PC-3 (cell line): Measurements from ENCODE around the gene MOB1B. TPM values are rescaled to one million over a fixed set of nuclear protein-coding genes. Genes with fewer than 3 reads are reported as not detected.
"Not testable (repeated sequence)": the region's sequence is repeated elsewhere in the genome, so short reads cannot be mapped to it uniquely, and the experiment has no call there.

Source experiments
- ATAC-seq: fragments of 200-7000 bp; cut with Tn5 transposase; 2 replicates; pipeline ENCODE4 v1.9.1; 2020; ENCODE audit warnings: mild to moderate bottlenecking, moderate library complexity
- BruUV-seq: library from RNA; stranded (reverse); fragments of 400-500 nt; replicated peaks from 2 replicates; lab custom pipeline; 2021; lab: Mats Ljungman, UMichigan
- CTCF ChIA-PET: fragments of 300-600 bp; sonication (Branson Sonifier 250); formaldehyde crosslinking; loops from one replicate; lab custom pipeline; 2022; ENCODE audit warnings: antibody characterized with exemption; lab: Charles Lee
- POLR2A ChIA-PET: fragments of 300-600 bp; sonication (Branson Sonifier 250); formaldehyde crosslinking; loops from one replicate; lab custom pipeline; 2022; ENCODE audit warnings: antibody characterized with exemption; ENCODE audit not compliant: unreplicated experiment; lab: Charles Lee
- DNase-seq: peaks from one replicate; pipeline ENCODE4 v3.0.0-alpha.2; 2015
- H2AFZ ChIP-seq: fragments of 300-600 bp; sonication (generic); 2 replicates; pipeline ENCODE4 v1.6.0; 2016; ENCODE audit warnings: antibody characterized with exemption, low read length
- H3F3A ChIP-seq: fragments of 300-600 bp; sonication (generic); one replicate; pipeline ENCODE4 v1.6.0; 2017; ENCODE audit warnings: antibody characterized with exemption, low read length, control low read depth, mild to moderate bottlenecking; ENCODE audit not compliant: unreplicated experiment
- H3K27ac ChIP-seq: fragments of 300-600 bp; sonication (generic); 2 replicates; pipeline ENCODE4 v1.5.1; 2016; ENCODE audit warnings: mild to moderate bottlenecking, low read length
- H3K27me3 ChIP-seq: fragments of 300-600 bp; sonication (generic); 2 replicates; pipeline ENCODE4 v1.6.1; 2016; ENCODE audit warnings: low read length, mixed read lengths
- H3K36me3 ChIP-seq: fragments of 300-600 bp; sonication (generic); 2 replicates; pipeline ENCODE4 v1.6.1; 2016; ENCODE audit warnings: low read depth, mixed run types, low read length, mixed read lengths
- H3K4me1 ChIP-seq: fragments of 300-600 bp; sonication (generic); 2 replicates; pipeline ENCODE4 v1.5.1; 2016; ENCODE audit warnings: low read length; ENCODE audit not compliant: insufficient read depth
- H3K4me2 ChIP-seq: fragments of 300-600 bp; sonication (generic); 2 replicates; pipeline ENCODE4 v1.6.0; 2016; ENCODE audit warnings: low read length
- H3K4me3 ChIP-seq: fragments of 300-600 bp; sonication (generic); 2 replicates; pipeline ENCODE4 v1.5.1; 2016; ENCODE audit warnings: mild to moderate bottlenecking, low read length, mixed read lengths
- H3K79me2 ChIP-seq: fragments of 300-600 bp; sonication (generic); 2 replicates; pipeline ENCODE4 v1.6.1; 2017; ENCODE audit warnings: low read length, mixed read lengths
- H3K9ac ChIP-seq: fragments of 300-600 bp; sonication (generic); 2 replicates; pipeline ENCODE4 v1.6.0; 2016; ENCODE audit warnings: mild to moderate bottlenecking, low read length
- H3K9me2 ChIP-seq: fragments of 300-600 bp; sonication (generic); replicated peaks from 2 replicates; pipeline ENCODE4 v1.6.1; 2016; ENCODE audit warnings: mixed run types, low read length, mixed read lengths
- H3K9me3 ChIP-seq: fragments of 300-600 bp; sonication (generic); 2 replicates; pipeline ENCODE4 v1.6.1; 2016; ENCODE audit warnings: low read length, mixed read lengths
- H4K20me1 ChIP-seq: fragments of 300-600 bp; sonication (generic); 2 replicates; pipeline ENCODE4 v1.6.1; 2016; ENCODE audit warnings: low read length, mixed read lengths
- CTCF ChIP-seq: fragments of 300-600 bp; sonication (generic); conservative IDR thresholded peaks from 2 replicates; pipeline ENCODE4 v1.5.1; 2017; ENCODE audit warnings: antibody characterized with exemption, low read depth, mild to moderate bottlenecking, low read length
- EZH2 ChIP-seq: fragments of 300-600 bp; sonication (generic); IDR thresholded peaks from one replicate; pipeline ENCODE4 v1.6.1; 2017; ENCODE audit warnings: antibody characterized with exemption, mild to moderate bottlenecking, low read length; ENCODE audit not compliant: unreplicated experiment
- EZH2phosphoT487 ChIP-seq: fragments of 300-600 bp; sonication (generic); IDR thresholded peaks from 2 replicates; pipeline ENCODE4 v1.6.1; 2018; ENCODE audit warnings: mild to moderate bottlenecking, antibody characterized with exemption, low read length, borderline replicate concordance
- intact Hi-C: fragments of 100-400 bp; cut with micrococcal nuclease; formaldehyde crosslinking; loops from 2 replicates; pipeline ENCODE4 v1.9.0; 2023
- total RNA-seq: library from RNA; depleted of rRNA; stranded (reverse); fragments of >200 nt; gene quantifications from 2 replicates; pipeline ENCODE4 v1.2.3, GENCODE V29; 2014

MOB1B gene
- total RNA-seq, 1 experiment from 2014 or later, result 11.4 TPM

- no peaks in the 10 kb centered on the region for H3K9me2 ChIP-seq
- DNase-seq (no peak), ATAC-seq (no peak)
- H3K27ac ChIP-seq, result no peak overlapping the region
- intact Hi-C loops, result no loop called here
- H3K4me3 ChIP-seq, result no peak overlapping the region
- no peaks in the 10 kb centered on the region for H3F3A ChIP-seq
- TF ChIP-seq EZH2phosphoT487, result no peak
- no peak for TF ChIP-seq CTCF
- TF ChIP-seq EZH2, result no peak
- H3K4me2 ChIP-seq, result no peak overlapping the region
- no peaks in the 10 kb centered on the region; the same call in 1 of the 2 replicates for H4K20me1 ChIP-seq
- CTCF ChIA-PET, result interaction anchor here (0.6 kb wide), 1 partner anchor 18 kb away, joined by 3 read pairs; the partner anchor contains the start of gene DCK
- H3K9ac ChIP-seq, result no peak overlapping the region
- H2AFZ ChIP-seq, result no peak overlapping the region
- POLR2A ChIA-PET, result no interaction called here
- H3K36me3 ChIP-seq, result no peaks in the 10 kb centered on the region
- H3K9me3 ChIP-seq, result no peaks in the 10 kb centered on the region
- no TSS peak for BruUV-seq
- H3K4me1 ChIP-seq, result 0 out of 2 replicates have a peak, but pooled peaks cover 5% of the 10 kb centered on the region
- H3K27me3 ChIP-seq, result no peaks in the 10 kb centered on the region
- 0 out of 2 replicates have a peak, but pooled peaks cover 3% of the 10 kb centered on the region for H3K79me2 ChIP-seq
These were observed 109.3 kb downstream of the MOB1B start for GRCh38 chr4:71011451-71011850.

GRCh38 chr4:71017391-71017790 is 115.2 kb downstream of the MOB1B start:
- H3K9ac ChIP-seq, H3K79me2 ChIP-seq, POLR2A ChIA-PET, H3K9me2 ChIP-seq, ATAC-seq, H4K20me1 ChIP-seq, H3K9me3 ChIP-seq, H3K27me3 ChIP-seq, H3K4me1 ChIP-seq, CTCF ChIA-PET, H3K4me3 ChIP-seq, H2AFZ ChIP-seq, H3K4me2 ChIP-seq, H3K36me3 ChIP-seq, H3K27ac ChIP-seq, DNase-seq, BruUV-seq, H3F3A ChIP-seq, intact Hi-C loops: not testable (repeated sequence)

- H4K20me1 ChIP-seq, result no peaks in the 10 kb centered on the region
- POLR2A ChIA-PET, result no interaction called here
- intact Hi-C loops, result no loop called here
- no peak overlapping the region for H3K27ac ChIP-seq
- DNase-seq, result no peak
- no peak for ATAC-seq
- H3K79me2 ChIP-seq, result peaks cover 4% of the 10 kb centered on the region; the same call in 1 of the 2 replicates
- CTCF ChIA-PET, result no interaction called here
- TF ChIP-seq EZH2 (no peak), CTCF (no peak), EZH2phosphoT487 (no peak)
- H3K9me2 ChIP-seq, result no peaks in the 10 kb centered on the region
- BruUV-seq, result no TSS peak
- H2AFZ ChIP-seq, result no peak overlapping the region
- H3K4me1 ChIP-seq, result 0 out of 2 replicates have a peak, but pooled peaks cover 3% of the 10 kb centered on the region
- peaks cover 8% of the 10 kb centered on the region; the same call in 1 of the 2 replicates for H3K36me3 ChIP-seq
- no peaks in the 10 kb centered on the region for H3K27me3 ChIP-seq
- H3F3A ChIP-seq, result no peaks in the 10 kb centered on the region
- H3K4me3 ChIP-seq, result no peak overlapping the region
- H3K9ac ChIP-seq, result no peak overlapping the region
- no peak overlapping the region for H3K4me2 ChIP-seq
- H3K9me3 ChIP-seq, result no peaks in the 10 kb centered on the region
These were observed 118.4 kb downstream of the MOB1B start for GRCh38 chr4:71020611-71021010.
